OCI-LY1 (cell line): ENCODE measurements around the gene KLF14.
"Not testable (repeated sequence)": the region's sequence is repeated elsewhere in the genome, so short reads cannot be mapped to it uniquely, and the experiment has no call there.

ENCODE experiments used
- EZH2 ChIP-seq: fragments of 200-600 bp; sonication (generic), shearing (Covaris generic); IDR thresholded peaks from 2 replicates; pipeline ENCODE4 v1.8.0; 2017; ENCODE audit warnings: borderline replicate concordance, mixed run types, mild to moderate bottlenecking, antibody characterized with exemption, low read length, moderate library complexity, mixed read lengths
- TF ChIP-seq, protein P1 (sequence below): fragments of 200-600 bp; sonication (generic), shearing (Covaris generic); IDR thresholded peaks from 2 replicates; pipeline ENCODE4 v1.5.1; 2017; ENCODE audit warnings: mild to moderate bottlenecking, antibody characterized with exemption, low read length, moderate library complexity, mixed read lengths

DNA sequence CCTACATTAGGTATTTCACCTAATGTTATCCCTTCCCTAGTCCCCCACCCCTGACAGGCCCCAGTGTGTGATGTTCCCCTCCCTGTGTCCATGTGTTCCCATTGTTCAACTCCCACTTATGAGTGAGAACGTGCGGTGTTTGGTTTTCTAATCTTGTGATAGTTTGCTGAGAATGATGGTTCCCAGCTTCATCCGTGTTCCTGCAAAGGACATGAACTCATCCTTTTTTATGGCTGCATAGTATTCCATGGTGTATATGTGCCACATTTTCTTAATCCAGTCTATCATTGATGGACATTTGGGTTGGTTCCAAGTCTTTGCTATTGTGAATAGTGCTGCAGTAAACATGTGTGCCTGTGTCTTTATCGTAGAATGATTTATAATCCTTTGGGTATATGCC lies 30.6 kb upstream of the KLF14 start:
- TF ChIP-seq, protein P1, sequence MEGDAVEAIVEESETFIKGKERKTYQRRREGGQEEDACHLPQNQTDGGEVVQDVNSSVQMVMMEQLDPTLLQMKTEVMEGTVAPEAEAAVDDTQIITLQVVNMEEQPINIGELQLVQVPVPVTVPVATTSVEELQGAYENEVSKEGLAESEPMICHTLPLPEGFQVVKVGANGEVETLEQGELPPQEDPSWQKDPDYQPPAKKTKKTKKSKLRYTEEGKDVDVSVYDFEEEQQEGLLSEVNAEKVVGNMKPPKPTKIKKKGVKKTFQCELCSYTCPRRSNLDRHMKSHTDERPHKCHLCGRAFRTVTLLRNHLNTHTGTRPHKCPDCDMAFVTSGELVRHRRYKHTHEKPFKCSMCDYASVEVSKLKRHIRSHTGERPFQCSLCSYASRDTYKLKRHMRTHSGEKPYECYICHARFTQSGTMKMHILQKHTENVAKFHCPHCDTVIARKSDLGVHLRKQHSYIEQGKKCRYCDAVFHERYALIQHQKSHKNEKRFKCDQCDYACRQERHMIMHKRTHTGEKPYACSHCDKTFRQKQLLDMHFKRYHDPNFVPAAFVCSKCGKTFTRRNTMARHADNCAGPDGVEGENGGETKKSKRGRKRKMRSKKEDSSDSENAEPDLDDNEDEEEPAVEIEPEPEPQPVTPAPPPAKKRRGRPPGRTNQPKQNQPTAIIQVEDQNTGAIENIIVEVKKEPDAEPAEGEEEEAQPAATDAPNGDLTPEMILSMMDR: not testable (repeated sequence)
- TF ChIP-seq EZH2: not testable (repeated sequence)
